Measurements from ENCODE around the gene FAM210A.

Gene FAM210A

DNA sequence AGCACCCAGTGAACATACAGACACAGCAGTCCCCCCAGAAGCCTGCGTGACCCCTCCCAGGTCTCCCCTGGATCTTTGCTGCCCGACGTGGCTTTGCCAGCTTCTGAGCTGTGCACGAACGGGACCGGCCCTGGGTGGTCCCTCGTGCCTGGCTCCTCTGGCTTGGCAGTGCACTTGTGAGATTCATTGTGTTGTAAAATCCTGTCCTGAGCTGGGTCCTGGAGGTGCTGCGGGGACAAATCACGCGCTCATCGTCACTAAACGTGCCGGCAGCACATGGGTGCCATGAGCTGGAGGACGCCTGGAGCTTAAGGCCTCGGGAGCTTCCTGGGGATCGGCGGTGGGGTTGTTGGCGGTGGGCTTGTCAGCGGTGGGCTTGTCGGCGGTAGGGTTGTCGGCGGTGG, 104.9 kb downstream of the FAM210A start:
- no peak for DNase-seq (ENCODE audit: low spot score)

DNA sequence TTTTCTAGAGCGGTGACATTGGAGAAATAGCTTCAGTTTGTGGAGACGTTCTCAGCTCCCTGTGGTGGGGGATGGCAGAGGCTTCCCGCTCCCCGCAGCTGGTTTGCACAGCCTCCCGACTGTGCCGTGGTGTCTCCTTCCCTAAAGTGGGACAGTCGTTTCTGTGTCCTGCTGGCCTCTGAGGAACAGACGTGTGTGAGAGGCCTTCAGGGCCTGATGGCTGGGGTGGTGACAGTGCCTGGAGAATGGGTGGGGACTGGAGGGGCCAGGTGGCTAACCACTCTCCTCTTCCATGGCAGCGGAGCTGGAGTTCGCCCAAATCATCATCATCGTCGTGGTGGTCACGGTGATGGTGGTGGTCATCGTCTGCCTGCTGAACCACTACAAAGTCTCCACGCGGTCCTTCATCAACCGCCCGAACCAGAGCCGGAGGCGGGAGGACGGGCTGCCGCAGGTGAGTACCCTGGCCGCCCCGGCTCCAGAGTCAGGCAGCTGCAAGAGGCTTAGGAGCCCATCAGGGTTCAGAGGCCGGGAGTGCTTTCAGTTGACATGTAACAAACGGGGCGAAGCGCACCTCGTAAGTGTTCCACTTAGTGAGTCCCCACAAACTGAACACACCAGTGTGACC, 105.4 kb downstream of the FAM210A start:
- DNase-seq (ENCODE audit: low spot score): no peak

DNA sequence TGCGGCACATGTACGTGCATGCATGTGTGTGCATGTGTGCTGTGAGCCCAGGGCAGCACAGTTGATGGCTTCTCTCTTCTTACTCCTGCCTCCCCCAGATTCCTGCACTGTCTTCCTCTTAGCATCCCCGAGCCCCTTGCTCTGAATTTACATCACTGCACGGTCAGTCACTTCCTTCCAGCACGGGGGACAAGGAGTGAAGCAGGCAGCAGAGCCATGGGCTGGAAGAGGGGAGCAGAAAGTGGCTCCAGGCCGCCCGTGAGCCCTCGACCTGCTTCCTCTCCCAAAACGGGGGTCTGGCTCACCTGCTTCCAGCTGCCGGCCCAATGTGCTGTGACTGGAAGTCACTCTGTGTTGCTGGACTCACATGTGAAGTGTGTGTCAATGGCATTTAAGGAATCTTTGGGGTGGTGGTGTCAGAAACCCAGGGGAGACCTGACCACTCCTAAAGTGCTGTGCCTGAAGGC, 106.1 kb downstream of the FAM210A start:
- DNase-seq (ENCODE audit: low spot score): no peak

DNA sequence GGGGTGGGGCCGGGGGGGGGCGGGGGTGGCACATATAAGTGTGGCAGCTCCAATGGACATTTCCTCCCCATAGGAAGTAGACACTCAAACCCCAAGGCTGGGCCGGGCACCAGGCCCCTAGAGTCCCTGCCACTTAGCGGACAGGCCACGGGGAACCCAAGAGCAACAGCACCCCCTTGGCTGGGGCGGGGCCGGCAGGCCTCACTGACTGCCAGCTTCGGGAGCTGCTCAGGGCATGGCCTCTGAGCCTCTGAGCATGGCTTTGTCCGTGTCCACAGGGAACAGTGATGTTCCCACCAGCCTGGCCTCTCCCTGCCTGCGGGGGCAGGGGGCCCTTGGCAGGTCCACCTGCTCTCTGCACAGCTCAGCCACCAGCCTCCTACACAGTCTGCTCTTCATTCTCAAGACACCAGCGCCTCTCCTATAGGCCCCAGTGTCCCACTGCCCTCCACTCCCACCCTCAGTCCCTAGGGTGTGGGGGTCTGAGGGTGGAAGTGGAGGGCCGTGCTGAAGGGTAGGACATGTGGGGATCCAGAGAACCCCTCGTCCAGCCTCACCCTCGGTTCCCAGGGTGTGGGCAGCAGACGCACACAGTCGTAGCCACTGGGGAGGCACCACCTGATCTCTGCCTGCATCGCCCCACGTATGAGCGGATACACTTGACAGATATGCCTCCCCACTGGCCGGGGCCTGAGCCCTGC, 106.7 kb downstream of the FAM210A start:
- DNase-seq (ENCODE audit: low spot score): no peak

DNA sequence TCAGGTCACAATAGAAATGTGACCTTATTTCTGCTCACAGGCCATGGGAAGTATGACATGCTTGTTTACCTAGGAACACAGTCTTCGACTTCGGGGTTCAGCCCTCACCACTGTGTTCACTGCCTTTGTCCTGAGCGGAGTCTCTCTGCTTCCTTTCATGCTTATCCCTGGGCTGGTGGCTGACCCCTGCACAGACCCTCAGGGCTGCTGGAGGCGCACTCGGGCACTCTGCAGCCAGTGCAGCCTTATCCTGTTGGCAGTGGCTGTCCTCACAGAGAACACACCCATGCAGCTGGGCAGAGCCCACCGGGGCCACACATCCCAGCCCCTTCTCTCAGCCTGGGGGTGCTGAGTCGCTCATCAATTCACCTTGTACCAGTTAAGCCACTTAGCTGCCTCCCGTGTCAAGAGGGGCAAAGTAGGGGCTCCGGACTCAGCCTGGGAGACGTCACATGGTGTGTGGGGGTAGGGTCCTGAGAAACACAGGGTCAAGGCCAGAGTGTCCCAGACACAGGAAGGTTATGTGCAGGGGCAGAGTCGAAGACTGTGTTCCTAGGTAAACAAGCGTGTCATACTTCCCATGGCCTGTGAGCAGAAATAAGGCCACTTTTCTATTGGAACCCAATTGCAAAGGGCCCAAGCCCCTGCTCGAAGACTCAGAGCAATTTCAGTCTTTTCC, 107.5 kb downstream of the FAM210A start:
- no peak for DNase-seq (ENCODE audit: low spot score)

DNA sequence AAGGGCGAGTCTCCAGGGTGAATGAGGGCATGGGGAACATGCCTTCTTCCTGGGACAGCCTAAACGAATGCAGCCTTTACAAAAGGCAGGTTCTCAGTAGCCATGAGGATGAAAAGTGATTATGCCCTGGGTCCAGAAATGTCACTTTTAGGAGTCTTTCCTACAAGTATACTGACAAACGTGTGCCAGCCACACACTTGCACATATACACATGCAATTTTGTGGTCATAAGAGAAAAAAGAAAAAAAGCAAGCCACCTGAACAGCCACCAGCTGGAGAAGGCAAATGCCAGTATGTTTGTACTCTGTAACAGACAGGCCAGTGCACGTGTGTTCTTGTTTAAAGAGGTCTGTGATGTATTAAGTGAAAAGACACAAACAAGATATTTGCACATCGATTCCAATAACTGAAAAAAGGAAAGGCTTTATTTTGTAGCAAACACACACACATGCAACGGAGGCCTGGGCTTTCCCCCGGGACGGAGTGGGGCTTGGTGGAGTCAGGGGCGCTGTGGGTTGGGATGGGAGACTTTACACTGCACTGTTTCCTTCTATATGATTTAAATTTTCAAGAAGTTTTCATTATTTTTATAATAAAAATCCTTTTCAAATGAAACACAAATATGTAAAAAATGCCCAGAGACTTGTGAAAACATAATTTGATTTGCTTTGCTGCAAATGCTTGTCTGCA, 108.4 kb downstream of the FAM210A start:
- DNase-seq (ENCODE audit: low spot score): no peak

DNA sequence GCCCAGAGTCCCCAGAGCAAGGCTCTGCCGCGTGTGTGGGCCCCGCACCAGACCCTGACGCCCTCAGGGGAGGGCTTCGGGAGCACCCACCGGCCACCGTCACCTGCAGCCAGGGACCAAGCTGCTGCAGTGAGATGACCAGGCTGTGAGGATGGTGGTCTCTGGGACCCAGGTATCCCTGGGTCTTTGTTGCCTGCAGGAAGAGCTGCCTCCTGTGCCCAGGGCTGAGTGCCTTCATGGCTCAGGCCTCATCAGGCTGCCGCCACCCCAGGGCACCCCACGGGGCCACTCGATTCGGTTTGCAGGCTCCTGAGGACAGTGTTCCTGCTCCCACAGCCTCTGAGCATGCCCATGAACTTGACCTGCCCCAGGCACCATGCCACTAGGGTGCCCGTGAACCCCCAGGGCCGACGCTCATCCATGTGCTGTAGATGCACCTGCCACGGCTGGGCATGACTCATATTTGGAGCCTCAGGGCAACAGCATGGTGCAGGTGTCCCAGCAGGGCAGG, 109.8 kb downstream of the FAM210A start:
- DNase-seq (ENCODE audit: low spot score): no peak

DNA sequence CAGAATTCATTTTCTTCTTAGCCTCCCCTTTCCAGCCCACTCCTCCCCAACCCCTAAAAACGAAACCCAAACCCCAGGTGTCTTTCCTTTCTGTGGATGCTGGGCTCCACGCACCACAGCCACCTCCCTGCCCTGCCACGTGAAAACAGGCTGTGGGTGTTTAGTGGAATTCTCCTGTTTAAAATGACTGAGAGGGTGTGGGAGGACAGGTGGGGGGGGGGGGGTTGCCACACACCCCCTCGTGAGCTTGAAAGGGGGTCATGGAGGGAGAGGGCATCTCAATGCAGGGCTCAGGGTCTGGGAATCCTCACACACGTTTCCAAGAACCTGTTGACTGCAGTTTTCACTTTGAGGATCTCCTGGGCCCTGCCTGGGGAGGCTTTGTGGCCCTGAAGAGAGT, 110.3 kb downstream of the FAM210A start:
- no peak for DNase-seq (ENCODE audit: low spot score)

DNA sequence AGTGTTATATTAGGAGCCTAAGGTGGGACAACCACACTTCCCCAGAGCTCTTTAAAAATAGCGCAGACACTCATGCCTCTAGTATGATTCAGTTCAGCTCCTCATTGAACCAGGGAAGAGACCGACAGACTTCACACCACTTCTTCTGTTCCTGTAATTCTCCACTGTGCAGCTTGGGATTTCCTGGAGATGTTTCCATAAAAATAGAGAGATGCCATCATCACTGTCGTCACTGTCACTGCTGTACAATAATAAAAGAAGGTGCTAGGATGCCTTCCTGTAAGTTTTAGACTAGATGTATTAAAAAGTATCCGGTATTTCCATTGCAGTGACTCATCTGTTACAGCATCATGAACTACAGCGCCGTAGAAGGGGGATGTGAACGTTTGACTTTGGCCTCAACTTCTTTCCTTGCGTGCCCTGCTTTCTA, 110.9 kb downstream of the FAM210A start:
- no peak for DNase-seq (ENCODE audit: low spot score)

DNA sequence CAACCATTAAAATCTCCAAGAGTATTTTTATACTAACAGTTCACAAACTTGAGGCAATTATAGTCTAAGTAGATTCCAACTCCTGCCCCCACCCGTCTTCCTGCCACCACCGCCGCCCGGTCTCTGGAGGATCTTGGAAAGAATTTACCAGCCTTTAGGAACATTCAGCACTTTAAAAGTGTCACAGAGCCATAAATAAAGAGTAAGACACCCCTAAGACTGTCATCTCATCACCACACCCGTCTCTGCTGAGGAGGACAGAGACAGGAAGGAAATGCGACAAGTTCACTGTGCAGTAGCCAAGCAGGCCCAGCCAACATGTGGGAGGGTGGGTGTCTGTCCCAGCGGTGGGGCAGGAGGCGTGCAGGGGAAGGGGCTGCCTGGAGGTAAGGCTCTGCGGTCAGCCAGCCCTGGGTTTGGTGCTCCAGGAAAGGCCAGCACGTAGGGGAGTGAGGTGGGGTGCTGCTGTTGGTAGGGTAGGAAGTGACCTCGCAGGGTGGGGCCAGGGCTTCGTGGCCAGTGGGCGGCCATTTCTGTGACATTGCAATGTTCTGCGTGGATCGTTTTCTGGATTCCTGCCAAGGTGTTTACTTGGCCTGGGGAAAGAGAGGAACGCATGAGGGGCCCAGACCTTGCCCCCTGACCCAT, 111.6 kb downstream of the FAM210A start:
- DNase-seq (ENCODE audit: low spot score): no peak

DNA sequence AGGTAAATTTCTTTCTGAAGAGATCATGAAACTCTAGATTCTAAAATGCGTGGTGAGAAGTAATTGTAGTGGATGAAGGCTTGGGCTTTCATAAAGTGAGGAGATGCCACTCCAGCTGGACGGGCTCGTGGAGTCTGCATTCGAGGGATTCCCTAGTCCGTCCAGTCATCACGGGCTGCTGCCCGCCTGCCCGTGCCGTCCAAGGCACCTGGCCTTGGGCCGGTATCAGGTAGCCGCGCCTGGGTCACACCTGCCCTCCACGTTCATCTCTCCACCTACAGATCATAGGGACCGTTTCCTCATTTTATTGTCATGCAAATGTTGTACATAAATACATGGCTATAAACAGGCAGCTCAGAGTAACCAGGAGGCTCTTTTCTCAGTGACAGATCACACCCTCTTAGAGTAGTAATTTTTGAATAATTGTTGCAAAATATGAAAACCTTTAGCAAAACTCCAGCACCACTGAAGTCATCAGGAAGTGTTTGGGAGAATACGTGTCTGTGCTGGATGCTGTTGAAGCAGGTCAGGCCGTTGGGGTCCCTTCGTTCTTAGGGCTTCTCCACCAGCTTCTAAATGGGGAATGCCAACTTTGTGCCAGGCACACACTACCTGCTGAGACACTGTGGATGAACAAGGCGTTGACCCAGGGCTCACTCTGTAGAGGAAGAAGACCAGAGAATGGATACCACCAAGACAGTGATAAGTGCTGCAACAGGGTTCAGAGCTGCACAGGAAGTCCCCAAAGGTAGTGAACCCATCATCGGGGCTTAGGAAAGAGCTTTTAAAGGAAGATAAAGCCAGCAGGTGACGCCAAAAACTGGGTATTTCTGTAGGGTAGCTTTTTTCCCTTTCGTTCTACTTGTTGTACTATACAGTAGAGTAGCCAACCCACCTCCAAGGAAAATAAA, 112.5 kb downstream of the FAM210A start:
- no peak for DNase-seq (ENCODE audit: low spot score)
